Measurements from ENCODE around the gene SNRNP200. TPM values are rescaled to one million over a fixed set of nuclear protein-coding genes. Genes with fewer than 3 reads are reported as not detected.

SNRNP200 gene
- total RNA-seq, 1 experiment from 2014 or later = 231 TPM

DNA sequence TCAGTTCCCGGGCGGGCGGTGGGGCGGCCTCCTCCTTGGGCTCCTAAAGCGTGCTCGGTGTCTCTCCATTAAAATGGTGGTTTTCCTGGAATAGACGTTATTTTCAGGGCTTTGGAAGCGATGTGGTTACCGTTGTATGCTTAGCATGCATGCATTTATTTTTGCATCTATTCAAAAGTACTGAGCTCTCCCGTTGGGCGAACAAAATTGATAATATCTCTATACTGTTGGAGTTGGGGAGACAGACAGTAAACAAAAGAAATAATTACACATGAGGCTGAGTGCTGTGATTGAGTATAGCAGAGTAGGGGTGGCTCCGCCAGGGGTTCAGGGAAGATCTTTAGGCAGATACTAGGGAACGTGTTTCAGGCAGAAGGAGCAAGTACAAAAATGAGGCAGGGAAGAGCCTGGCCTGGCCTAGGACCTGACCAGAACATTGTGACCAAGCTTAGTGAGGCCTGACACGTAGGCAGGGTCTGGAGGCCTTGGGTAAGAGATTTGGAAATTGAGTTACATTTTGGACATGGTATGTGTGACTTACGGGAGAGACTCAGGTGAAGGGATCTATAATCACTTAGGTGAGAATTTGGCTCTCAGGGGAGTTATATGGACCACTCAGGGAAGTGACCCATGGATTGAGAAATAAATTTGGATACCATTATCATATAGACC is 30.9 kb upstream of the SNRNP200 start:
- in situ Hi-C loops (cut with HindIII; ENCODE audit: low pct_unique_long_range_greater_than_20kb, low sequenced_read_pairs) = no loop called here
- POLR2A ChIA-PET = interaction anchor here (0.9 kb wide), 1 partner anchor 11 kb away, joined by 6 read pairs; the partner anchor contains the start of gene ITPRIPL1
- Histone ChIP-seq H3K4me3 (ENCODE audit: low read depth in 2 of 2, low read length in 2 of 2) (peak overlapping the region; percentile 63 to 64), H3K9me3 (ENCODE audit: control insufficient read depth, insufficient read depth, low read depth, low read length) (no peaks in the 10 kb centered on the region), H3K36me3 (ENCODE audit: control insufficient read depth, insufficient read depth, low read length) (no peaks in the 10 kb centered on the region), H3K27ac (ENCODE audit: low read length) (peak overlapping the region; percentile 94), H3K27me3 (ENCODE audit: control insufficient read depth, insufficient read depth, low read length) (no peaks in the 10 kb centered on the region), H3K4me1 (ENCODE audit: control insufficient read depth, insufficient read depth, low read length) (peaks cover 27% of the 10 kb centered on the region)
- ATAC-seq = no peak
- no peak for TF ChIP-seq SIN3A (IDR thresholded peaks at IDR 0.05; ENCODE audit: borderline replicate concordance, insufficient read depth, low read depth, low read length)
- TF ChIP-seq REST (IDR thresholded peaks at IDR 0.05; ENCODE audit: insufficient read depth in 1 of 2, low read depth in 2 of 2, low read length in 1 of 2) = no peak
- TF ChIP-seq POLR2AphosphoS5 (IDR thresholded peaks at IDR 0.05; ENCODE audit: low read depth, low read length) = no peak; the same call in none of the 2 replicates
- no peak for TF ChIP-seq TCF7L2 (IDR thresholded peaks at IDR 0.05; ENCODE audit: low read depth, low read length)
- TF ChIP-seq, protein P1, sequence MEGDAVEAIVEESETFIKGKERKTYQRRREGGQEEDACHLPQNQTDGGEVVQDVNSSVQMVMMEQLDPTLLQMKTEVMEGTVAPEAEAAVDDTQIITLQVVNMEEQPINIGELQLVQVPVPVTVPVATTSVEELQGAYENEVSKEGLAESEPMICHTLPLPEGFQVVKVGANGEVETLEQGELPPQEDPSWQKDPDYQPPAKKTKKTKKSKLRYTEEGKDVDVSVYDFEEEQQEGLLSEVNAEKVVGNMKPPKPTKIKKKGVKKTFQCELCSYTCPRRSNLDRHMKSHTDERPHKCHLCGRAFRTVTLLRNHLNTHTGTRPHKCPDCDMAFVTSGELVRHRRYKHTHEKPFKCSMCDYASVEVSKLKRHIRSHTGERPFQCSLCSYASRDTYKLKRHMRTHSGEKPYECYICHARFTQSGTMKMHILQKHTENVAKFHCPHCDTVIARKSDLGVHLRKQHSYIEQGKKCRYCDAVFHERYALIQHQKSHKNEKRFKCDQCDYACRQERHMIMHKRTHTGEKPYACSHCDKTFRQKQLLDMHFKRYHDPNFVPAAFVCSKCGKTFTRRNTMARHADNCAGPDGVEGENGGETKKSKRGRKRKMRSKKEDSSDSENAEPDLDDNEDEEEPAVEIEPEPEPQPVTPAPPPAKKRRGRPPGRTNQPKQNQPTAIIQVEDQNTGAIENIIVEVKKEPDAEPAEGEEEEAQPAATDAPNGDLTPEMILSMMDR (IDR thresholded peaks at IDR 0.05) = no peak
- no peak for DNase-seq (ENCODE audit: low read depth, low spot score)
- CTCF ChIA-PET = interaction anchor here (0.6 kb wide), 1 partner anchor 68 kb away, joined by 4 read pairs; no protein-coding TSS in a partner anchor
- BruUV-seq (replicated peaks) = TSS peak; percentile 91
- intact Hi-C loops (cut with micrococcal nuclease; ENCODE audit: unreplicated experiment) = no loop called here

- POLR2A ChIA-PET = interaction anchor here (0.6 to 0.7 kb wide), 3 partner anchors 40 to 80 kb away, joined by 6 to 10 read pairs (median 7); no protein-coding TSS in a partner anchor
- TF ChIP-seq POLR2AphosphoS5 (IDR thresholded peaks at IDR 0.05; ENCODE audit: low read depth, low read length) (no peak), SIN3A (IDR thresholded peaks at IDR 0.05; ENCODE audit: borderline replicate concordance, insufficient read depth, low read depth, low read length) (no peak), TCF7L2 (IDR thresholded peaks at IDR 0.05; ENCODE audit: low read depth, low read length) (no peak), REST (IDR thresholded peaks at IDR 0.05; ENCODE audit: insufficient read depth in 1 of 2, low read depth in 2 of 2, low read length in 1 of 2) (no peak)
- TF ChIP-seq, protein P1 (IDR thresholded peaks at IDR 0.05) = no peak
- Histone ChIP-seq H3K4me1 (ENCODE audit: control insufficient read depth, insufficient read depth, low read length) (peaks cover 19% of the 10 kb centered on the region; the same call in 1 of the 2 replicates), H3K27ac (ENCODE audit: low read length) (no peak overlapping the region), H3K9me3 (ENCODE audit: control insufficient read depth, insufficient read depth, low read depth, low read length) (no peaks in the 10 kb centered on the region), H3K4me3 (ENCODE audit: low read depth in 2 of 2, low read length in 2 of 2) (no peak overlapping the region), H3K36me3 (ENCODE audit: control insufficient read depth, insufficient read depth, low read length) (no peaks in the 10 kb centered on the region), H3K27me3 (ENCODE audit: control insufficient read depth, insufficient read depth, low read length) (no peaks in the 10 kb centered on the region)
- no TSS peak for BruUV-seq (replicated peaks)
- intact Hi-C loops (cut with micrococcal nuclease; ENCODE audit: unreplicated experiment) (no loop called here), in situ Hi-C loops (cut with HindIII; ENCODE audit: low pct_unique_long_range_greater_than_20kb, low sequenced_read_pairs) (no loop called here)
- DNase-seq (ENCODE audit: low read depth, low spot score) (no peak), ATAC-seq (no peak)
- CTCF ChIA-PET = no interaction called here
Measured at GRCh38 chr2:96333708-96334107, 28.4 kb upstream of the SNRNP200 start.

All from Panc1 (cell line).